Central memory CD8-positive, alpha-beta T cell (primary cell): ENCODE results near the gene PAEP.

Source experiments
- ATAC-seq: fragments of 150-1000 bp; cut with Tn5 transposase; replicated peaks from 2 replicates; pipeline ENCODE4 v1.10.0; 2022; ENCODE audit warnings: mild to moderate bottlenecking, moderate FRiP score, moderate number of reproducible peaks; ENCODE audit not compliant: poor library complexity, severe bottlenecking; ENCODE audit errors: extremely low read depth
- DNase-seq, 2 donors: peaks; one replicate each; pipeline ENCODE4 v3.0.0; 2021; ENCODE audit warnings: low spot score in 2 of 2
- H3K27ac Mint-ChIP-seq: one replicate; pipeline ENCODE4 v1.8.0; 2022; ENCODE audit warnings: low read depth, mild to moderate bottlenecking, moderate library complexity, mixed read lengths
- H3K27me3 Mint-ChIP-seq: one replicate; pipeline ENCODE4 v1.8.0; 2022; ENCODE audit warnings: mixed read lengths
- H3K36me3 Mint-ChIP-seq: one replicate; pipeline ENCODE4 v1.8.0; 2022; ENCODE audit warnings: mild to moderate bottlenecking, moderate library complexity, mixed read lengths; ENCODE audit not compliant: insufficient read depth
- H3K4me1 Mint-ChIP-seq: one replicate; pipeline ENCODE4 v1.8.0; 2022; ENCODE audit warnings: mixed read lengths
- H3K4me3 Mint-ChIP-seq: one replicate; pipeline ENCODE4 v1.8.0; 2022; ENCODE audit warnings: mild to moderate bottlenecking, moderate library complexity, mixed read lengths
- H3K9me3 Mint-ChIP-seq: one replicate; pipeline ENCODE4 v1.8.0; 2022; ENCODE audit warnings: mixed read lengths

PAEP gene

DNA sequence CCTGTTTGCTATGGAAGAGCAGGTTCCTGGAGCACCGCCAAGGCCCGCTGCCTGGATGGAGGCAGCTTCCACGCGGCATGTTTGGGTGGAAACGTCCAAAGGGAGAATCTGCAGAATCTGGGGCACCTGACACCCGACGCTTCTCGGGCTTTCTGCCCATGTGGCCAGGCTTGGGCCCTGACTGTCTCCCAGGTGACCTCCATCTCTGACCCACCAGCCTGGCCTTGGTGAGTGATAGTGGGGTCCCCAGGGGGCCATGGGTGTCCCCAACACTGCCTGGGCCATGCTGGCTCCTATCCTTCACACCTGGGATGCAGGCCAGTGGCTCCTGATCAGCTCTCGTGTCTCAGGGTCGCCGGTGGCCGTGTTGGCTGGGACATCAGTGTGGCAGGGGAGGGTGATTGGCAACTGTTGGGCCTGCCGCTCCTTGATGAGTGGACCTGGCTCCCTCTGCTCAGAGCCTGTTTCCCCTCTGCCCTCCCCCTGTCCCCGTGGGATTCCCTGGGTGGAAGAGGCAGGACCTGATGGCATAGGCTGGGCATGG lies 43.8 kb downstream of the PAEP start:
- no peak overlapping the region for H3K27ac Mint-ChIP-seq
- ATAC-seq, result no peak
- H3K27me3 Mint-ChIP-seq, result peaks cover 15% of the 10 kb centered on the region
- DNase-seq, result no peak
- H3K4me3 Mint-ChIP-seq, result no peak overlapping the region
- no peaks in the 10 kb centered on the region for H3K36me3 Mint-ChIP-seq
- H3K4me1 Mint-ChIP-seq, result peaks cover 4% of the 10 kb centered on the region
- H3K9me3 Mint-ChIP-seq, result no peaks in the 10 kb centered on the region

DNA sequence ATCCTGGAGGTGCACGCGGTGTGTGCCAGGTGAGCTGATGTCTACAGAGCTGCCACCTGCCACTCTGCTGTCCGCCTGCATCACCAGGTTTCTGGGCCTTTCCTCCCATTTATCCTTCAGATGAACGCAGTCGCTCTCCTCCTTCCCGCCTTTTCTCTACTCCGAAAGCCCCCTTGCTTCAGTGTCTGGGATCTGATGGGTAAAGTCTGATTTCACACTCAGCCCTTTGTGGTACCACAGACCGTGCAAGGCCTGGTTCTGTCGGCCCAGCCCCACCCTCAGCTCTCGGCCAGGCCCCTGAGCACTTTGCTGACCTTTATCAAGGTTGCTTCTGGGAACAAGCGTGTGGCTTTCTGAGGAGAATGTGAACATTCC lies 45.3 kb downstream of the PAEP start:
- ATAC-seq (no peak), DNase-seq (no peak)
- Mint-ChIP-seq H3K27me3 (no peaks in the 10 kb centered on the region), H3K9me3 (no peaks in the 10 kb centered on the region), H3K27ac (no peak overlapping the region), H3K36me3 (no peaks in the 10 kb centered on the region), H3K4me1 (peaks cover 4% of the 10 kb centered on the region), H3K4me3 (no peak overlapping the region)

DNA sequence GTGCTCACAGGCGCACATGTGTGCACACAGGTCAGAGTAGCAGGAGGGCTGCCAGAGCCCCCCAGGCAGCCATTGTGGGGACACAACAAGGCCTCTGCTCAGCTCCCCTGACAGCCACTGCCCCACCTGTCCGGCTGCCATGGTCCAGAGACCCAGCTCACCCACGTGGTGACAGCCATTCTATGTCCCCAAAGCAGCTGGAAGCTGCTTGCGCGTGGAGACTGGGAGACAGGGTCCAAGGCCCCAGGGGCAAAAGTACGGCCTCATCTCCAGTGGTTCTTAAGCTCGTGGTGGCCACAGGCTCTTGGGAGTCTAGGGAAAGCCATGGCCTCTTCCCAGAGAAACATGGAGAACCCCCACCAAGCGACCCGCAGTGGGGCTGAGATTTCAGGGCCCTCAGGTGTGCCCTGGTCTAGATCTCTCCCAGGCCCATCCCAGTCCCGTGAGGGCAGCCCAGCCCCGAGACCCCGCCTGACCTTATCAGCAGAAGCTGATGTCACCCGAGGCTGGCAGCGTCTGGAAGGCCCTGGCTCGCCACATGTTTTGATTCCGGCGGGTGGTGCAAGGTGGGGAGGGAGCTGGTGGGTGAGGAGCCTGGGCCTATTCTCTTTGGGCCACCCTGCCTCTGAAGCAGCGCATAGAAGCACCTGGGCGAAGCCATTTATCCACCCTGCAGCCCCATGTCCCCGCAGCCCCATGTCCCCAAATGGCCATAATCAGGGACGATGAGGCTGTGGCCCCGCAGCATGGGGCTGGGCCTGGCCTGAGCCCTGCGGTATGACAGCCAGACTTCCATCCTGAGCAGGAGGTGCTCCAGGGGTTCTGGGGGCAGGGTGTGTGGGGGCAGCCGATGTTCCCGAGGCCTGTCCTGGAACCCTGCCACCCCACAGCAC lies 46.1 kb downstream of the PAEP start:
- DNase-seq, result peak in 1 of 2 donors; percentile 11
- H3K9me3 Mint-ChIP-seq, result no peaks in the 10 kb centered on the region
- no peaks in the 10 kb centered on the region for H3K27me3 Mint-ChIP-seq
- peaks cover 4% of the 10 kb centered on the region for H3K4me1 Mint-ChIP-seq
- H3K27ac Mint-ChIP-seq, result no peak overlapping the region
- H3K4me3 Mint-ChIP-seq, result no peak overlapping the region
- no peak for ATAC-seq
- no peaks in the 10 kb centered on the region for H3K36me3 Mint-ChIP-seq

DNA sequence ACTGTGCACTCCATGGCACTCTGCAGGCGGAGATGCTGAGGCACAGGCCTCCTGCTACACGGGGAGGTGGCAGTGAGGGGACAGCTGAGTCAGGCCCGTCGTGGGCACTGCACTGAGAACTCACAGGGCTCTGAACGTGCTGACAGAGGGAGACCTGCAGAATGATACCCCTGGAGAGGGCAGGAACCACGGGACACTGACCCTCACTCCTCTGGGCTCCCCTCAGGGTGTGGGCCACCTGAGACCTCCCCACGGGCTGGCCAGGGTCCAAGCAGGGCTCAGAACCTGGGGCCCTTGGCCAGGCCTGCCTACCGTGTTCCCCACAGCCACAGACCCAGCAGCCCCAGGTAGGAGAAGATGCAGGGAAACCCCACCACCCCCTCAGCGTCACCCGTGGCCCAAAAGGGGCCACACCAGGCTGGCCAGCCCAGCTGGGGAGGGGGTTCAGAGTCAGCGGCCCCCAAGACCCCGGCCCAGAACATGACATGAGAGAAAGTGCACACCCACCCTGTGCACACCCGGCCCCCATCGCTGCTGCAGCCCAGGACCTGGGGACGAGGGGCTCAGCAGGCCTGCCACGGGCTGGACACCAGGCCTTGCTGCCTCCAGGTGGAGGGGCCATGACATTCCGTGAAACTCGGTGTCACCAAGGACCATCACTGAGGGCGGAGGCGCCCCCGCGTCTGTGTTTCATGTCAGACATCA lies 46.9 kb downstream of the PAEP start:
- H3K9me3 Mint-ChIP-seq, result no peaks in the 10 kb centered on the region
- ATAC-seq (no peak), DNase-seq (no peak)
- H3K36me3 Mint-ChIP-seq, result no peaks in the 10 kb centered on the region
- no peak overlapping the region for H3K27ac Mint-ChIP-seq
- peaks cover 3% of the 10 kb centered on the region for H3K4me1 Mint-ChIP-seq
- no peak overlapping the region for H3K4me3 Mint-ChIP-seq
- peaks cover 5% of the 10 kb centered on the region for H3K27me3 Mint-ChIP-seq

DNA sequence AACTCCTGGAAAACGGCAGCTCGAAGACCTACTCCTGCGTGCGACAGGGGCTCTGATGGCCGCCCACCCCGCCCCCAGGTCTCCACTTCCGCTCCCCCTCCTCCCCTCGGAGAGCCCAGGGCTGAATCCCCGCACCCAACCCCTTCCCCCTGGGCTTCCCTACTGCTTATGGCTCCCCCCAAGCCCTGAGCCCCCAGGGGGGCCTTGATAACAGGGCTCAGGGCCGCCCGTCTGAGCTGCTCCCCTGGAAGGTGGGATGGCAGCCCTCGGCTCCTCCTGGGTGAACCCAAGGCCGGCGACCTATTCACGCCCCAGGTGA lies 47.4 kb downstream of the PAEP start:
- ATAC-seq (no peak), DNase-seq (no peak)
- H3K4me1 Mint-ChIP-seq, result no peaks in the 10 kb centered on the region
- H3K9me3 Mint-ChIP-seq, result no peaks in the 10 kb centered on the region
- no peak overlapping the region for H3K27ac Mint-ChIP-seq
- no peaks in the 10 kb centered on the region for H3K36me3 Mint-ChIP-seq
- H3K27me3 Mint-ChIP-seq, result peaks cover 6% of the 10 kb centered on the region
- no peak overlapping the region for H3K4me3 Mint-ChIP-seq

DNA sequence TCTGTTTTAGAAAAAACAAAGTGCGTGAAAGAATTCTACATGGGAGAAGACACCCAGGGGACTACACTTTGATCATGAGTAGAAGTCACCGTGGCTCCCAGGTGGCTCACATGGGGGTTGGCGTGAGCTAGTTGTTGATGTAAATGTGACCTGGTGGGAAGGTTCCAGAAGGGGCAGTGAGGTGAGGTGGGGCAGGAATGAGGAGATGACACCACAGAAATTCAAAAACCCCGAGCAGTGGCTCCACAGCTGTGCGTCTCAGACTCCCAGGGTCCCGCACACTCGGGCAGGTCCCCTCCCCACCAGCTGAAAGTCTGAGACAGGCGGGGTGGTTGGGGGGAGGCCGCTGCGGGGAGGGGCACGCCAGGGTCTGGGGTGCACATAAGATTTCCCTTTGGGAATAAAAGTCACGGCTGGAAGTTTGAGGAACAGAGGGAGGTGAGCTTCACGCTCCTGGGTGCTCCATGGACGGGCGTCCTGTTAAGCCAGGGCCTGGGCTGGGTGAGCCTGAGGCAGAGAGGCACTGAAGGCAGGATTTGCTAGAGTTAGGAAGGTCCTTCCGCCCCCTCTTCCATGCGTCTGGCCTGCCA lies 47.9 kb downstream of the PAEP start:
- Mint-ChIP-seq H3K27ac (no peak overlapping the region), H3K27me3 (peaks cover 6% of the 10 kb centered on the region), H3K4me1 (no peaks in the 10 kb centered on the region), H3K36me3 (no peaks in the 10 kb centered on the region), H3K4me3 (no peak overlapping the region), H3K9me3 (no peaks in the 10 kb centered on the region)
- ATAC-seq (no peak), DNase-seq (peak in 1 of 2 donors; percentile 9)

DNA sequence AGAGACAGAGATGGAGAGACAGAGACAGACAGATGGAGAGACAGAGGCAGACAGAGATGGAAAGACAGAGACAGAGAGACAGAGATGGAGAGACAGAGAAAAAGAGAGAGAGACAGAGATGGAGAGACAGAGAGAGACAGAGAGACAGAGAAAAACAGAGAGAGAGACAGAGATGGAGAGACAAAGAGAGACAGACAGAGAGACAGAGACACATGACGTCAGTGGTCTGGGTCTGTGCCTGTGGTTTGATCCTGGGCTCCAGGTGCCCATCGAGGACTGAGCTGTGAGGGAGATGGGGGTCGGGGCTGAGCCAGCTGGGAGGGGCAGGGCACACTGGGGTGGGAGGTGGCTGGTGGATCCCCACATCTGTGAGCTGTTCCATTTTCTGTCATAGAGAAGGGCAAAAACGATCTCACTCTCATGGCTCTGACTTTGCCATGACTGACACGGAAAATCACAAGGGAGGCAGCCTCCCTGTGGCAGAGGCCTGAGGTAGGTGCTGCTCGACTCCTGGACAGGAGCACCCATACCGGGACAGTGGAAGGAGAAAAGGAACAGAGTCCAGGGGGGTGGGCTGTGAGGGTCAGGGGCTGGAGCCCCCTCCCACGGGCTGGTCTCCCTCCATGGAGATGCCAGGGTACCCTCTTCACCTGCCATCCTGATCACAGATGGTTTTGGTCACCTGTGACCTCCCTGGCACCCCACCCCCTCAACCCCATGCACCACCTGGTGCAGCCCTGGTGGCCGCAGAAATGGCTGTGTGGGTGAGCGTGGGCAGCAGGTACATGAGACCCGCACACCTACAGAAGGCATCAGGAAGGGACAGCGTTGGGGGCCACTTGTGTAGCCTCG lies 49.0 kb downstream of the PAEP start:
- H3K36me3 Mint-ChIP-seq, result no peaks in the 10 kb centered on the region
- no peaks in the 10 kb centered on the region for H3K9me3 Mint-ChIP-seq
- ATAC-seq (no peak), DNase-seq (no peak)
- H3K4me1 Mint-ChIP-seq, result no peaks in the 10 kb centered on the region
- H3K4me3 Mint-ChIP-seq, result no peak overlapping the region
- no peak overlapping the region for H3K27ac Mint-ChIP-seq
- peaks cover 9% of the 10 kb centered on the region for H3K27me3 Mint-ChIP-seq

DNA sequence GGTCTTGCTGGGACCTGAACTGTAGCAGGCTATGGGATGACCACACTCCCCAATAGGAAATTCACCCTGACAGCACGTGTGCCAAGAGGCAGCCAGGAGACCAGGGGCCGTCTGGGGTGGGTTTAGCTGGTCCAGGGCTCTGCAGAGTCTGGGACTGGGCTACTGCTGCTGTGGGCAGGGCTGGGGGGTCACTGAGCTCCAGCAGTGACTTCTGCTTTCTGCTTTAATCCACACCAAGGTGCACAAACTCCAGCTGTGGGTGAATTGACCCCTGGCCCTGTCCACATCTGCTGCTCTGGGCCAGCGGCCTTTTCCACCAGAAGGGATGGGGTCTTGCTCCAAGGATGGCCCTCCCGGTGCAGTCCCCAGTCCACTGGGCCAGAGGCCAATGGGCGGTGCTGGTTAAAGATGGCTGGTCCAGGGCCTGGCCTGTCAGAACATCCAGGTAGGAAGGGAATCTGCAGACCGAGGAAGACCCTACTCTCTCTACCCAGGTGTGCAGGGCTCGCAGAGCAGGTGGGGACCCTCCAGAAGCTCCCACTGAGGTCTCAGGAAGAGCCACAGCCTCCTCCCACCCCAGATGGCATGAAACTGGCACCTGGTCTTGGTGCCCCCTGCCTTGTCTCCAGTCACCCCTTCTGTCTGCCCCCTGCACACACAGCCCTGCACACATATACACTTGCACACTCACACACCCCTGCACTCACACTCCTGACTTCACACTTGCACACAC lies 49.8 kb downstream of the PAEP start:
- ATAC-seq (no peak), DNase-seq (no peak)
- Mint-ChIP-seq H3K27ac (no peak overlapping the region), H3K27me3 (peaks cover 16% of the 10 kb centered on the region), H3K9me3 (no peaks in the 10 kb centered on the region), H3K4me3 (no peak overlapping the region), H3K4me1 (no peaks in the 10 kb centered on the region), H3K36me3 (no peaks in the 10 kb centered on the region)

DNA sequence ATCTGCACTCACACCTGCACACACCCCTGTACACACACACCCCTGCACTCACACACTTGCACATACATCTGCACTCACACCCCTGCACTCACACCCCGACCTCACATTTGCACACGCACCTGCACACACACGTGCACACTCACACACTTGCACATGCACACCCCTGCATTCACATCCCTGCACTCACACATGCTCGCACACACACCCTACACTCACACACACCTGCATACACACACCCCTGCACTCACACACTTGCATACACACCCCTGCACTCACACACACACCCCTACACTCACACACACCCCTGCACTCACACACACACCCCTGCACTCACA lies 50.3 kb downstream of the PAEP start:
- DNase-seq (no peak), ATAC-seq (no peak)
- H3K9me3 Mint-ChIP-seq, result no peaks in the 10 kb centered on the region
- H3K4me1 Mint-ChIP-seq, result no peaks in the 10 kb centered on the region
- H3K36me3 Mint-ChIP-seq, result no peaks in the 10 kb centered on the region
- no peak overlapping the region for H3K4me3 Mint-ChIP-seq
- H3K27ac Mint-ChIP-seq, result no peak overlapping the region
- H3K27me3 Mint-ChIP-seq, result peaks cover 19% of the 10 kb centered on the region

DNA sequence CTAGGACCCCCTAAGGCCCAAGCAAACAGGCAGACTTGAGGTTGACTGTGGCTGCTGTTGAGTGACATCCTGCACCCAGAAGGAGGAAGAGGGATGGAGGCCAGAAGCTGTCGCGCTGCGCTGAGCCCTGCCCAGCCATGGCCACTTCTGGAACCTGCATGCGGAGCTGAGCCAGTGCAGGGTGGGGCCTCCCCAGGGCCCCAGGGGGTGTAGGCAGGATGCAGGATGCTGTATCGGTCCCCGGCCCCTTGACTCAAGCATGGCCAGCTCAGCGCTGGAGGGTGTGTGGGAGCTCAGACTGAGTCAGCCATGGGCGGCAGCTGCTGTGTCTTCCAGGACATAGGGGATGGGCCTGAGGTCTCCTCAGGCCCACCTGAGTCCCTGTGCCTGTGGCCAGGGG lies 50.9 kb downstream of the PAEP start:
- Mint-ChIP-seq H3K36me3 (no peaks in the 10 kb centered on the region), H3K27me3 (peaks cover 19% of the 10 kb centered on the region), H3K9me3 (no peaks in the 10 kb centered on the region), H3K4me1 (no peaks in the 10 kb centered on the region), H3K4me3 (no peak overlapping the region), H3K27ac (no peak overlapping the region)
- DNase-seq, result no peak
- ATAC-seq, result no peak

DNA sequence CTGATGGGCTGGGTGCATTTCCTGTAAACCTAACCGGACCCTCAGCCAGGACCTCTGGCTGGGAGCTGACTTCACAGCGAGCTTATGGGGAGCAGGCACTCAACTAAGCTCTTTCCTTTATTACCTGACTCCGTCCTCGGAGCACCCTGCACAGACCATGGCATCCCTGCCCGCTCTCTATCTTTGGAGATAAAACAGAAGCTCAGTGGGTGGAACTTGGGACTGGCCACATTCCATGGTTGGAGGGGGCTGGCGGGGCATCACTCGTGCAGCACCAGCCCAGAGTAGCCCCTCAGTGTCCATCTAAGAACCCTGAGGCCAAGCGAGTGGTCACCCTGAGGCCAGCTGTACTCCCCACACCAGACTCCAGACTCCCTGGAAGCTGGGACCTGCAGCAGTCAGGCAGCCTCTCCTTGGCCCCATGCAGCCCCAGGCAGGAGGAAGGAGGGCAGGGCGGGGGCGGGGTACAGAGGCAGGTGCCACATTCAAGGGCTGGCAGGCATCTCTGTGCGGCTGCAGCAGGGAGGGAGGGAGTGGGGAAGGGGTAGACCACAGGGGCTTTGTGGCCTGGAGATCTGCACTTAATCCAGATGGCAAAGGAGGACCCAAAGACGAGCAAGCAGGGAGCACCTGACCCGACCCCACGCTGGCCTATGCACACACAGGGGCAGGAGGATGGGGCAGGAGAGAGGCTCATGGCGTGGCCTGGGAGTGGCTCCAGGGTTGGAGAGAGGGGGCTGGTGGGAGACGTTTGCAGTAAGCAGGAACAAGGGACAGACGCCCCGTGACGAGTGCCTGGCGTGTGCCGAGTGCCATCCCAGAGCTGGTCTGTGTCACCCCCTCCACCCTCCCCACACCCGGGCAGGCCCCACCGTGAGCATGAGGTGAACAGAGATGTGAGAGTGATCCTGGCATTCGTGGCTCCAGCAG lies 51.7 kb downstream of the PAEP start:
- peaks cover 23% of the 10 kb centered on the region for H3K27me3 Mint-ChIP-seq
- ATAC-seq (no peak), DNase-seq (no peak)
- no peaks in the 10 kb centered on the region for H3K36me3 Mint-ChIP-seq
- no peak overlapping the region for H3K4me3 Mint-ChIP-seq
- no peak overlapping the region for H3K27ac Mint-ChIP-seq
- no peaks in the 10 kb centered on the region for H3K9me3 Mint-ChIP-seq
- H3K4me1 Mint-ChIP-seq, result no peaks in the 10 kb centered on the region
